ENCODE data around the gene PGAM5. TPM values are rescaled to one million over a fixed set of nuclear protein-coding genes. Genes with fewer than 3 reads are reported as not detected.

Gene PGAM5
- 10 to 100 TPM; 15.0 to 39.2 TPM for total RNA-seq

- Histone ChIP-seq H3K9me3 (no peaks in the 10 kb centered on the region), H3K4me3 (peak within 1 kb of the TSS; percentile 66 to 88), H3K4me1 (peaks cover 33% of the 10 kb centered on the region), H3K27ac (peak within 1 kb of the TSS; percentile 57 to 88 (median 77)), H3K27me3 (no peaks in the 10 kb centered on the region), H3K36me3 (replicated peaks in 1 of 2; ENCODE audit: insufficient read depth in 1 of 2, low read depth in 2 of 2) (no peaks in the 10 kb centered on the region)
- ATAC-seq (peak; percentile 95), DNase-seq (peak; percentile 89 to 92 (median 90))
- WGBS, 2 donors: 0% methylated on average over 9 to 77 of the region's 94 CpGs
- intact Hi-C loops (cut with DNase I): no loop called here
- peak; percentile 57 to 76 (median 76) for TF ChIP-seq POLR2A (IDR thresholded peaks at IDR 0.05)
- TF ChIP-seq CTCF (IDR thresholded peaks at IDR 0.05): peak in 2 of 7 experiments; percentile 11 to 22
These were observed at the start of gene PGAM5 for GRCh38 chr12:132710405-132711079. TSS of gene PGAM5 (plus strand) at chr12:132710842. CDS start at chr12:132710877, 35 bp downstream.

GRCh38 chr12:132660996-132661395 is 49.6 kb upstream of the PGAM5 start:
- no peak overlapping the region for H3K4me3 ChIP-seq
- H3K4me1 ChIP-seq: no peaks in the 10 kb centered on the region
- H3K27me3 ChIP-seq: no peaks in the 10 kb centered on the region
- TF ChIP-seq POLR2A (IDR thresholded peaks at IDR 0.05) (no peak), CTCF (IDR thresholded peaks at IDR 0.05) (no peak)
- H3K27ac ChIP-seq: no peak overlapping the region
- no peak for ATAC-seq
- no peaks in the 10 kb centered on the region for H3K9me3 ChIP-seq
- peaks cover 0 to 35% of the 10 kb centered on the region in 2 donors for H3K36me3 ChIP-seq (replicated peaks in 1 of 2; ENCODE audit: insufficient read depth in 1 of 2, low read depth in 2 of 2)
- intact Hi-C loops (cut with DNase I): no loop called here
- no peak for DNase-seq
- 83 to 89% methylated on average over 11 of the region's 11 CpGs for WGBS, 2 donors

DNA sequence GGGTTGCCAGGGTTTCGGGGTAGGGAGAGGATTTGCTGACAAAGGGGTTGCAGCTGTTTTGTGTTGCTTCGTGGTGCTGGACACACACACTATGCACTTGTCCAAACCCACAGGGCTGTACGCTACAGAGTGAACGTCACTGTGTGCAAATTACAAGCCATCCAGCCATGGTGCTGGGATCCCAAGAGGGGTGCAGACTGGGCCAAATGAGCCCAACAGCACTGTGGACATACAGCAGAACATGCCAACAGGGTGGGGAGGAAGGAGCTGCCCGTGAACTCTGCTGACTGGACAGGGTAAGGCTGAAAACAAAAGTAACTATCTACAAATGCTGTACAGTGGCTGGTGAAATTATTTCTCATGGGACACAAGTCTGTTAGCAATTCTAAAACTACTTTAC is 48.7 kb upstream of the PGAM5 start:
- Histone ChIP-seq H3K9me3 (no peaks in the 10 kb centered on the region), H3K4me3 (no peak overlapping the region), H3K27me3 (no peaks in the 10 kb centered on the region), H3K27ac (no peak overlapping the region), H3K36me3 (replicated peaks in 1 of 2; ENCODE audit: insufficient read depth in 1 of 2, low read depth in 2 of 2) (peaks cover 0 to 36% of the 10 kb centered on the region in 2 donors), H3K4me1 (no peaks in the 10 kb centered on the region)
- intact Hi-C loops (cut with DNase I): no loop called here
- WGBS, 2 donors: 67 to 78% methylated on average over 5 of the region's 5 CpGs
- DNase-seq (no peak), ATAC-seq (no peak)
- TF ChIP-seq POLR2A (IDR thresholded peaks at IDR 0.05) (no peak), CTCF (IDR thresholded peaks at IDR 0.05) (no peak)

GRCh38 chr12:132662901-132663755 is 47.5 kb upstream of the PGAM5 start:
- no peak for DNase-seq
- ATAC-seq: no peak

More at GRCh38 chr12:132662901-132663755, 47.5 kb upstream of the PGAM5 start:
- Histone ChIP-seq H3K27me3 (no peaks in the 10 kb centered on the region), H3K36me3 (replicated peaks in 1 of 2; ENCODE audit: insufficient read depth in 1 of 2, low read depth in 2 of 2) (peaks cover 0 to 35% of the 10 kb centered on the region in 2 donors), H3K27ac (no peak overlapping the region), H3K4me3 (no peak overlapping the region), H3K9me3 (no peaks in the 10 kb centered on the region), H3K4me1 (no peaks in the 10 kb centered on the region)
- intact Hi-C loops (cut with DNase I): no loop called here
- 87 to 93% methylated on average over 29 of the region's 29 CpGs for WGBS, 2 donors
- TF ChIP-seq CTCF (IDR thresholded peaks at IDR 0.05) (no peak), POLR2A (IDR thresholded peaks at IDR 0.05) (no peak)
